HepG2 (cell line): ENCODE measurements around the gene KLF6.

Source experiments
- EZH2 ChIP-seq: conservative IDR thresholded peaks from 2 replicates; pipeline ENCODE4 v1.6.1; 2012; ENCODE audit warnings: mild to moderate bottlenecking, low read depth, low read length, moderate library complexity
- NFE2L2 ChIP-seq: fragments of 150-350 bp; IDR thresholded peaks from 2 replicates; pipeline ENCODE4 v1.6.1; 2014; ENCODE audit warnings: low read length
- RAD51 ChIP-seq: fragments of 450-650 bp; IDR thresholded peaks from 2 replicates; pipeline ENCODE4 v1.6.1; 2016; ENCODE audit warnings: borderline replicate concordance
- REST ChIP-seq, 2 experiments: IDR thresholded peaks; 2 replicates each; pipeline ENCODE4 v1.6.1; 2011 to 2012; ENCODE audit warnings: low read length in 2 of 2, borderline replicate concordance in 1 of 2, low read depth in 1 of 2, mild to moderate bottlenecking in 1 of 2, moderate library complexity in 1 of 2
- ZFP36L1 ChIP-seq: sonication (generic); formaldehyde crosslinking; IDR thresholded peaks from 2 replicates; pipeline ENCODE4 v1.8.0; 2022; ENCODE audit warnings: mild to moderate bottlenecking, missing genetic modification reagents, moderate library complexity
- ZNF569 ChIP-seq: sonication (generic); formaldehyde crosslinking; IDR thresholded peaks from 2 replicates; pipeline ENCODE4 v1.5.0; 2020; ENCODE audit warnings: mild to moderate bottlenecking, missing genetic modification reagents, moderate library complexity, borderline replicate concordance
- ZNF574 ChIP-seq: sonication (generic); formaldehyde crosslinking; IDR thresholded peaks from 2 replicates; pipeline ENCODE4 v1.4.0; 2020; ENCODE audit warnings: missing genetic modification reagents
- ZNF619 ChIP-seq: sonication (generic); formaldehyde crosslinking; IDR thresholded peaks from 2 replicates; pipeline ENCODE4 v1.4.0; 2020; ENCODE audit warnings: mild to moderate bottlenecking, missing genetic modification reagents
- TF ChIP-seq, protein P1 (sequence below), 2 experiments: sonication (generic) in 1 of 2; formaldehyde crosslinking in 1 of 2; IDR thresholded peaks; 2 replicates each; pipeline versions ENCODE4 v1.5.1 to v1.6.1; 2011 to 2020; ENCODE audit warnings: borderline replicate concordance in 1 of 2, low read depth in 1 of 2, low read length in 1 of 2, mild to moderate bottlenecking in 1 of 2, missing genetic modification reagents in 1 of 2, moderate library complexity in 1 of 2
- TF ChIP-seq, protein P2 (sequence below): sonication (generic); formaldehyde crosslinking; IDR thresholded peaks from 2 replicates; pipeline ENCODE4 v1.5.0; 2020; ENCODE audit warnings: mild to moderate bottlenecking, missing genetic modification reagents, moderate library complexity

DNA sequence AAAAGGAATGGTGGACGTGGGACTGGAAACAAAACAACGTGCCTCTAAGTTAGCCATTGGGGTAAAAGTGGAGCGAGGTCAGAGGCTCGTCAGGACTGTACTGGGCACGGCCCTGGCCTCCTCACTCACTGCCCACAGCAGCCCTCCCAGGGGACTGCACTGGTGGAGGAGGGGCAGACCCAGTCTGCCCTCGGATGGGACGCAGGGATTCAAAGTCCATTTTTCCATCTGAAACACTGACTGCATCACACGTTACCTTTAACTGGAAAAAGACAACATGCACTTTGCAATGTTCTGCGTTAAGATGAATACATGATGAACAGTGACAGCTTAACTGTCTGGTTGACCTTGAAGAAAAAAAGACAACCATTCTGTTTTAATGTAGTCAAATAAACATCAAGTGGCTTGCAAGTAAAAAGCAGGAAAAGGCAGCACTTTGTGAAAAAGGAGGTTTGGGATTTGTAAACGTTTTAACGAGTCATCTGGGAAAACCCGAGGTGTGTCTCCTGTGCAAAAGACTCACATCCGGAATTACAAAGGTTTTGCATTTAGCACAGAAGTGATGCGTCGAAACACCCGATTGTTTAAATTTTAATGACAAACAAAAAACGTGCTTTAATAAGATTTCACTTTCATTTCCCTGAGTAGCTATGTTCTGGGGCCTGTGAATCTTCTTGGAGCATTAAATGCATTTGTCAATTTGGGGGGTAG lies 18.8 kb downstream of the KLF6 start:
- TF ChIP-seq EZH2 (no peak), ZFP36L1 (CRISPR knock-in tag) (no peak; the same call in 1 of the 2 replicates), NFE2L2 (no peak), ZNF569 (CRISPR knock-in tag) (no peak), REST (IDR thresholded peaks at IDR 0.05; ENCODE audit: borderline replicate concordance in 1 of 2, low read depth in 1 of 2, low read length in 2 of 2) (peak in 1 of 2 experiments; percentile 22; a peak in 1 of 4 replicates), ZNF574 (CRISPR knock-in tag) (peak; percentile 41; the same call in 1 of the 2 replicates), ZNF619 (0 out of 2 replicates have a peak, but pooled peaks have one; percentile 26), RAD51 (no peak)
- TF ChIP-seq, protein P1, sequence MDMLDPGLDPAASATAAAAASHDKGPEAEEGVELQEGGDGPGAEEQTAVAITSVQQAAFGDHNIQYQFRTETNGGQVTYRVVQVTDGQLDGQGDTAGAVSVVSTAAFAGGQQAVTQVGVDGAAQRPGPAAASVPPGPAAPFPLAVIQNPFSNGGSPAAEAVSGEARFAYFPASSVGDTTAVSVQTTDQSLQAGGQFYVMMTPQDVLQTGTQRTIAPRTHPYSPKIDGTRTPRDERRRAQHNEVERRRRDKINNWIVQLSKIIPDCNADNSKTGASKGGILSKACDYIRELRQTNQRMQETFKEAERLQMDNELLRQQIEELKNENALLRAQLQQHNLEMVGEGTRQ (IDR thresholded peaks at IDR 0.05; ENCODE audit: low read depth, low read length): no peak
- TF ChIP-seq, protein P1 (CRISPR knock-in tag; IDR thresholded peaks at IDR 0.05; ENCODE audit: borderline replicate concordance): no peak
- TF ChIP-seq, protein P2, sequence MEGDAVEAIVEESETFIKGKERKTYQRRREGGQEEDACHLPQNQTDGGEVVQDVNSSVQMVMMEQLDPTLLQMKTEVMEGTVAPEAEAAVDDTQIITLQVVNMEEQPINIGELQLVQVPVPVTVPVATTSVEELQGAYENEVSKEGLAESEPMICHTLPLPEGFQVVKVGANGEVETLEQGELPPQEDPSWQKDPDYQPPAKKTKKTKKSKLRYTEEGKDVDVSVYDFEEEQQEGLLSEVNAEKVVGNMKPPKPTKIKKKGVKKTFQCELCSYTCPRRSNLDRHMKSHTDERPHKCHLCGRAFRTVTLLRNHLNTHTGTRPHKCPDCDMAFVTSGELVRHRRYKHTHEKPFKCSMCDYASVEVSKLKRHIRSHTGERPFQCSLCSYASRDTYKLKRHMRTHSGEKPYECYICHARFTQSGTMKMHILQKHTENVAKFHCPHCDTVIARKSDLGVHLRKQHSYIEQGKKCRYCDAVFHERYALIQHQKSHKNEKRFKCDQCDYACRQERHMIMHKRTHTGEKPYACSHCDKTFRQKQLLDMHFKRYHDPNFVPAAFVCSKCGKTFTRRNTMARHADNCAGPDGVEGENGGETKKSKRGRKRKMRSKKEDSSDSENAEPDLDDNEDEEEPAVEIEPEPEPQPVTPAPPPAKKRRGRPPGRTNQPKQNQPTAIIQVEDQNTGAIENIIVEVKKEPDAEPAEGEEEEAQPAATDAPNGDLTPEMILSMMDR (CRISPR knock-in tag): no peak
